GM19372 (cell line): ENCODE measurements around the gene PTPN11.
"Not testable (repeated sequence)": the region's sequence is repeated elsewhere in the genome, so short reads cannot be mapped to it uniquely, and the experiment has no call there.

Experiments
- ATAC-seq: cut with Tn5 transposase; IDR thresholded peaks from one replicate; pipeline ENCODE4 v1.9.1; 2021; ENCODE audit warnings: mild to moderate bottlenecking, low read depth, moderate library complexity; ENCODE audit not compliant: unreplicated experiment

Gene PTPN11

GRCh38 chr12:112506513-112507166 is 87.9 kb downstream of the PTPN11 start:
- ATAC-seq, result no peak

- ATAC-seq, result no peak
Observed at GRCh38 chr12:112513471-112513870, 94.7 kb downstream of the PTPN11 start.

- ATAC-seq, result no peak
Observed at GRCh38 chr12:112514456-112514855, 95.7 kb downstream of the PTPN11 start.

DNA sequence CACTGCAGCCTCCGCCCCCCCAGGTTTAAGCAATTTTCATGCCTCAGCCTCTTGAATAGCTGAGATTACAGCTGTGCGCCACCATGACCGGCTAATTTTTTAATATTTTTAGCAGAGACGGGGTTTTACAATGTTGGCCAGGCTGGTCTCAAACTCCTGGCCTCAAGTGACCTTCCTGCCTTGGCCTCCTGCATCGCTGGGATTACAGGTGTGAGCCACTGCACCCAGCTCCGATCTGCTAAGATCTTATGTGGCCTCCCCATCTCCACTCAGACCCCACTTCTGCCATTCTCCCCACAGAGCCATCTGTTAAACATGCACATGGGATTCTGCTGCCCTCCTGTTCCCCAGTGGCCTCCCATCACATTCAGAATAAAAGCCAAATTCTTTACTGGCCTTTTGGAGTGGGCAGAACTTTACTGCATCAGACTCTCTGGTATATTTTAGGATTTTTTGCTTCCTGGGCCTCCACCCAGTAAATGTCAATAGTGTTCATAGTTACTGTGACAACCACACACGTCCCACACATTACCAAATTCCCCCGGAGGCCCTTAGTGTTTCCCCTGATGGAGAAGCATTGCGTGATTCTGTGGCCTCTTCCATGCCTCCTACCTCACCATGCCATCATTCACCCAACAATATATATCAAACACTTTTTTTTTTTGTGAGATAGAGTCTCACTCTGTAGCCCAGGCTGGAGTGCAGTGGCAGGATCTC is 96.3 kb downstream of the PTPN11 start:
- ATAC-seq, result no peak

GRCh38 chr12:112515868-112516267 is 97.1 kb downstream of the PTPN11 start:
- no peak for ATAC-seq

GRCh38 chr12:112517730-112518364 is 99.1 kb downstream of the PTPN11 start:
- ATAC-seq, result no peak

DNA sequence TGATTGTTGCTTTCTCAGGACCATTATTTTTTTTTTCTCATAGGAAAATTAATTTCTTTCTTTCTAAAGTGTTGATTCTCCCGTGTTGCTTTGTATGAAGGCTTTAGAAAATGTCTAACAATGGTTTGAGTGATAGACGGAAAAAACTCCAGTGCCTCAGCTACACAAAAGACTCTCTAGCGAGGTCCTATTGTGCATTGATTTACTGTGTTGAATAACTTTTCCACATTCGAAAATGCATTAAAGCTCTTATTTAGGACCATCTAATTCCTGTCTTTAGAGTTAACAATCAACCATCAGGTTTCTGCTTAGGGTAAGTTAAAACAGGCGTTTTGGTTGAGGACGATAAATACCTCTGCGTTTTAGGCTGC is 99.6 kb downstream of the PTPN11 start:
- ATAC-seq, result no peak

GRCh38 chr12:112519841-112520340 is 101.1 kb downstream of the PTPN11 start:
- not testable (repeated sequence) for ATAC-seq

DNA sequence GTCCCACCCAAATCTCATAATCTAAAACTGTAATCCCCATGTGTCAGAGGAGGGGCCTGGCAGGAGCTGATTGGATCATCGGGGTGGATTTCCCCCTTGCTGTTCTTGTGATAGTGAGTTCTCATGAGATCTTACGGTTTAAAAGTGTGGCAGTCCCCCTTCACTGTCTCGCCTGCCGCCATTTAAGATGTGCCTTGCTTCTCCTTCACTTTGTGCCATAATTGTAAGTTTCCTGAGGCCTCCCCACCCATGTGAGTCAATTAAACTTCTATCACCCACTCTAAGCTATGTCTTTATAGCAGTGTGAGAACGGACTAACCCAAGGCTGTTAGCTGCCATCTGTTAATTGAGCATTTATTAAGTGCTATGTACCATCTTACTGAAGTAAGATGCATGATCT is 105.1 kb downstream of the PTPN11 start:
- ATAC-seq, result no peak

DNA sequence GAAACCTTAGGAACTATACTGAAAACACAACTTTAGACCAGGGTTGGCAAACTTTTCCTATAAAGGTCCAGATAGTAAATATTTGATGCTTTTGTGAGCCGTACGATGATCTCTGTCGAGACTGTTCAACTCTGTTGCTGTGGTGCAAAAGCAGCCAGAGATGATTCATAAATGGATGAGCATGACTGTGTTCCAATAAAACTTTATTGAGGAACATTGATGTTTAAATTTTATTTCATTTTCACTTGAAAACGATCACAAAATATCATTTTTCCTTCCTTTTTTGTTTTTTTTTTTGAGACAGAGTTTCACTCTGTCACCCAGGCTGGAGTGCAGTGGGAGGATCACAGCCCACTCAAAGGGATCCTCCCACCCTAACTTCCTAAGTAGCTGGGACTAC is 105.5 kb downstream of the PTPN11 start:
- ATAC-seq, result no peak

GRCh38 chr12:112524676-112525425 is 106.1 kb downstream of the PTPN11 start:
- ATAC-seq, result no peak

GRCh38 chr12:112525426-112525809 is 106.7 kb downstream of the PTPN11 start:
- ATAC-seq, result no peak

GRCh38 chr12:112527082-112527481 is 108.3 kb downstream of the PTPN11 start:
- no peak for ATAC-seq

DNA sequence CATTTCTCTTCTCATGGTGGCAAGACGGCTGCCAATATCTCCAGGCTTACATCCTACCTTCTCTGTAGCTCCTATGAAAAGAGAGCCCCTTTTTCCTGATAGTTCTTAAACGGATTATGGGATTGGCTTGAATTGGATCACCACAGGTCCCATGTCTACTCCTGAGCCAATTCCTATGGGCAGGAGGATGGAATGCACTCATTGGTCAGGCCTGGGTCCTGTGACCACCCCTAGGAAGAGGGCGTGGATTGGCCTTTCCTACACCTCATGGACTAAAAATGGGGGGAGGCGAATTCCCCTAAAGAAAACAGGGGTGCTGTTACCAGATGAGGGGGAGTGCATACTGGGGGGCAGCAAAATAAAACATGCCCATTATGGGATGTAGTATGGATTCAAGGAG is 108.8 kb downstream of the PTPN11 start:
- no peak for ATAC-seq

DNA sequence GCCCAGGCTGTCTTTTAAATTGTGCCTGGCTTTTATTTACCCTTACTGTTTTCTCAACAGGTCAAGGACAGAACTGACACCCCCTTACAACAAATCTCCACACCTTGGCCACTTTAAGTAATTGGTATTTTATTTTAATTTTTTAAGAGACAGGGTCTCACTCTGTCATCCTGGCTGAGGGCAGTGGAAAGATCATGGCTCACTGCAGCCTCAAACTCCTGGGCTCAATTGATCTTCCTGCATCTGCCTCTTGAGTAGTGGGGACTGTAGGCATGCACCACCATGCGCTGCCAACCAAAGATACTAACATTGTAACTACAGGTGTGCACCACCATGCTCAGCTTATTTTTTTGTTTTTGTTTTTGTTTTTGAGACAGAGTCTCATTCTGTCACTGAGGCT is 109.8 kb downstream of the PTPN11 start:
- no peak for ATAC-seq

GRCh38 chr12:112530941-112531340 is 112.2 kb downstream of the PTPN11 start:
- ATAC-seq, result no peak

DNA sequence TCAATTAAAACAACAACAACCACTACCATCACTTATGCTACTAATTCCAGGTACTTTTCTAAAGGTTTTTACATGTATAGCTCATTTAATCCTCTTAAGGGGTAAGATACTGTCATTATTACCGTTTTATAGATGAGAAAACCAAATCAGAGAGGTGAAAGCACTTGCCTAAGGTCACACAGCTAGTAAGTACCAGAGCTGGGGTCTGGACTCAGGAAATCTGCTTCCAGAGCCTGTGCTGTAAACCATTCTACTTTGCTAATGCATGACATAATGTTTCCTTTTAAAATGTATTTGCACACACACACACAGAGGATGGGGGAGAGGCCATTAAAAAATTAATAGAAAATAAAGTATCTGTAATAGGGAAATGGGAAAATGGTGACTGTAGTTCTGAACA is 113.4 kb downstream of the PTPN11 start:
- ATAC-seq, result no peak

DNA sequence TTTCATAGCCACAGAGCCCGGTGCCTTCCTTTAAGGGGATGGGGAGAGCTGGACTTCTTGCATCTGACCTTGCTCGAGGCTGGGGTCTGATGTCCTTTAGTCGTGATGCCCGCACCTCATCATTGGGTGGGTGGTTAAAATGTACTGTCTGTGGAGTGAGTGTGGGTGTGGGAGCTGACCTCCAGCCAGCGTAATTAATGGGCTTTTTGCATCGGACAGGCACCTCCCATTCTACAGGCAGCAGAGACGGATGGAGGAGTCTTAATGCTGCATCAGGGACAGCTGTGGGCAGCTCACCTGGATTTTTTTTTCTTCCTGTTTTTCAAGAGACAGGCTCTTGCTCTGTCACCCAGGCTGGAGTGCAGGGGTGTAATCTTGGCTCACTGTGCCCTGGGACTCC is 114.8 kb downstream of the PTPN11 start:
- no peak for ATAC-seq

DNA sequence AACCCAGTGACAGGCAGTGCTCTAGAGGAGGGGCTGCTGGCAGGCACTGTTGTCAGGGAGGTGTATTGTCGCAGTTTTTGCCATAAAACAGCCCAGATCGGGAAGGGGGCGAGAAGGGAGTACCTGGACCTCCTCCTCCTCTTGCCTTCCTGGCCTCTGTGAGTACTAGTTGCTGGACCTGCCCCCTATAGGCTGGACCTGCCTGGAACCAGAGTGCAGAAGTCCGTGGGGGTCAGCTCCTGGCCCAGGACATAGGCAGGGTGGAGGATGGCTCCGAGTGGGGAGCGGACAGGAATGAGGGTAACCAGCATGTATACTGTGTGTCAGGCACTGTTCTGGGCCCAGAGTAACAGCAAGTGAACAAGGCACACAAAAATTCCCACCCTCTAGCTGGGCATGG is 116.3 kb downstream of the PTPN11 start:
- no peak for ATAC-seq

GRCh38 chr12:112535637-112536366 is 117.1 kb downstream of the PTPN11 start:
- no peak for ATAC-seq
